Activated CD8-positive, alpha-beta T cell treated with anti-CD3 and anti-CD28 coated beads for 36 hours (primary cell): ENCODE measurements around the gene FANK1. TPM values are rescaled to one million over a fixed set of nuclear protein-coding genes. Genes with fewer than 3 reads are reported as not detected.
"Not testable (repeated sequence)": the region's sequence is repeated elsewhere in the genome, so short reads cannot be mapped to it uniquely, and the experiment has no call there.

Experiments
- ATAC-seq: fragments of 200-7000 bp; cut with Tn5 transposase; one replicate; pipeline ENCODE4 v1.10.0; 2021; ENCODE audit warnings: mild to moderate bottlenecking, moderate library complexity
- CTCF ChIA-PET: fragments of 350-600 bp; sonication (Branson Sonifier 250); formaldehyde crosslinking; loops from one replicate; lab custom pipeline; 2021; ENCODE audit warnings: antibody characterized with exemption; lab: Charles Lee
- POLR2A ChIA-PET: fragments of 350-600 bp; sonication (Branson Sonifier 250); formaldehyde crosslinking; loops from one replicate; lab custom pipeline; 2021; ENCODE audit warnings: antibody characterized with exemption; lab: Charles Lee
- DNase-seq: peaks from one replicate; pipeline ENCODE4 v3.0.0-alpha.2; 2020
- H3K27ac Mint-ChIP-seq: one replicate; pipeline ENCODE4 v1.8.0; 2021; ENCODE audit warnings: mild to moderate bottlenecking, mixed read lengths
- H3K27me3 Mint-ChIP-seq: one replicate; pipeline ENCODE4 v1.8.0; 2021; ENCODE audit warnings: mixed read lengths
- H3K36me3 Mint-ChIP-seq: one replicate; pipeline ENCODE4 v1.8.0; 2021; ENCODE audit warnings: low read depth, mixed read lengths
- H3K4me1 Mint-ChIP-seq: one replicate; pipeline ENCODE4 v1.8.0; 2021; ENCODE audit warnings: low read depth, mixed read lengths
- H3K4me3 Mint-ChIP-seq: one replicate; pipeline ENCODE4 v1.8.0; 2021; ENCODE audit warnings: mild to moderate bottlenecking, moderate library complexity, mixed read lengths
- H3K9me3 Mint-ChIP-seq: one replicate; pipeline ENCODE4 v1.8.0; 2021; ENCODE audit warnings: mixed read lengths
- intact Hi-C: fragments of 100-400 bp; cut with micrococcal nuclease; formaldehyde crosslinking; loops from one replicate; pipeline ENCODE4 v1.10.0; 2022
- total RNA-seq, 2 experiments: library from RNA; stranded (reverse); gene quantifications; one replicate each; pipeline ENCODE4 v1.2.3, GENCODE V29; 2021
- TF ChIP-seq, protein P1 (sequence below): fragments of 200-600 bp; IDR thresholded peaks from one replicate; pipeline ENCODE4 v1.8.0; 2022; ENCODE audit warnings: antibody characterized with exemption, mild to moderate bottlenecking

Gene FANK1, protein sequence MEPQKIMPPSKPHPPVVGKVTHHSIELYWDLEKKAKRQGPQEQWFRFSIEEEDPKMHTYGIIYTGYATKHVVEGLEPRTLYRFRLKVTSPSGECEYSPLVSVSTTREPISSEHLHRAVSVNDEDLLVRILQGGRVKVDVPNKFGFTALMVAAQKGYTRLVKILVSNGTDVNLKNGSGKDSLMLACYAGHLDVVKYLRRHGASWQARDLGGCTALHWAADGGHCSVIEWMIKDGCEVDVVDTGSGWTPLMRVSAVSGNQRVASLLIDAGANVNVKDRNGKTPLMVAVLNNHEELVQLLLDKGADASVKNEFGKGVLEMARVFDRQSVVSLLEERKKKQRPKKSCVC
- total RNA-seq: under 1 TPM; 0.45 to 0.58 TPM

DNA sequence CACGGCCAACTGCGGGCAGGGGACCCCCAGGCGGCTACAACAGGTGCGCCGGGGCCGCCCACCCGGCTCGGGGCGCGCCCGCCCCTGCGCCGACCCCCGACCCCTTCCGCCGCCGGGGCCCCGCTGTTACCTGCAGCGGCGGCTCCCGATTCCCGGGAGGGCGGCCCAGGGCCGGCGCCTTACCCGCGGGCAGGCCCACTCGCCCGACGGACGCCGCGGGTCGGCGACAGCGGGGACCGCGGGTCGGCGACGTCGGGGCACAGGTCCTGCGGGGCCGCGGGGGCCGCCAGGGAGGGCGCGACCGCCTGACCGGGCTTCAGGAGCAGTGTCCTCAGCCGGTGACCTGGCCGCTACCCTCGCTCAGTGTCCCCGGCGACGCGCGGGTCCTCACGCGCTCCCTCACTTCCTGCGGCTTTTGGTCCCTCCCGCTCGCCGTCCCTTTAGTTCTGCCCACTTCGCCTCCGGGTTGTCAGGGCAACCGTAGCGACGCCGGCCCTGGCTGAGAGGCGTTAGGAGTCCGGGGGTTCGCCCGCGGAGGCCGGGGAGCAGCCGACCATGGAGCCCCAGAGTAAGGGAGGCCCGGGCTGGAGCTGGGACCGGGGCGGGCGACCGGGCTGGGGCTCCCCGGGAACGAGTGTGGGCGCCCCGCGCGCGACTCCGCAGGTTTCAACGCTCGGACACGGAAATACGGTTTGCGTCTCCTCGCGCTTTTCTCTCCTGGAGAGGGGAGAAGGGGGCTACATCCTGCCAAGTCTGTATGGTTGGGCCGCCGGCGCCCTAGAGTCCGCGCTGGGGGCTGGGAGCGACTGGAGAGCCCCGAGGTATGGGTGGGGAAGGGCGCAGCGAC, at the start of gene FANK1:
Gene FANK1 (plus strand): TSS at position 477 of the 847 bp plus-strand sequence. CDS start 79 bp downstream, at position 556.
- ATAC-seq (peak; percentile 87), DNase-seq (peak; percentile 91)
- Mint-ChIP-seq H3K27ac (peak within 1 kb of the TSS; percentile 86), H3K4me3 (peak within 1 kb of the TSS; percentile 91), H3K4me1 (peaks cover 15% of the 10 kb centered on the region)
- POLR2A ChIA-PET, H3K27me3 Mint-ChIP-seq, H3K36me3 Mint-ChIP-seq, H3K9me3 Mint-ChIP-seq, intact Hi-C loops, CTCF ChIA-PET: not testable (repeated sequence)

DNA sequence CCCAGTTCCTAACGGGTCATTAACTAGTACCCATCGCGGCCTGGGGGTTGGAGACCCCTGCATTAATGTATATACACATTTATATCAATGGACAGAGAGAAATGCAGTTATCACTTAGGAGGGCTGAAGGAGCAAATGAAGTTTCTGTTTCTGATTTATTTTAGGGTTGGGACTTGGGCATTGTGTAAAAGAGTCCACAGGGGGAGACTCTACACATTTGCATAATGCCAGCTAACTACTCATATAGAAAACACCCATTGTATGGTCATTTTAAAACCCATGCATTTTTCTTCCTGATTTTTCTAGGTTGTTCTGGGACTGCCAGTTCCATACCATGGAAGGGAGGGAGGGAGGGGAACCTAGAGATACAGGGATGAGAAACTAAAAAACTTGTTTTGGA, 49.5 kb upstream of the FANK1 start:
- H3K27ac Mint-ChIP-seq: no peak overlapping the region
- H3K4me1 Mint-ChIP-seq: no peaks in the 10 kb centered on the region
- peaks cover 17% of the 10 kb centered on the region for H3K36me3 Mint-ChIP-seq
- POLR2A ChIA-PET: no interaction called here
- H3K27me3 Mint-ChIP-seq: no peaks in the 10 kb centered on the region
- intact Hi-C loops: no loop called here
- no peak for DNase-seq
- CTCF ChIA-PET: no interaction called here
- no peak for ATAC-seq
- TF ChIP-seq, protein P1, sequence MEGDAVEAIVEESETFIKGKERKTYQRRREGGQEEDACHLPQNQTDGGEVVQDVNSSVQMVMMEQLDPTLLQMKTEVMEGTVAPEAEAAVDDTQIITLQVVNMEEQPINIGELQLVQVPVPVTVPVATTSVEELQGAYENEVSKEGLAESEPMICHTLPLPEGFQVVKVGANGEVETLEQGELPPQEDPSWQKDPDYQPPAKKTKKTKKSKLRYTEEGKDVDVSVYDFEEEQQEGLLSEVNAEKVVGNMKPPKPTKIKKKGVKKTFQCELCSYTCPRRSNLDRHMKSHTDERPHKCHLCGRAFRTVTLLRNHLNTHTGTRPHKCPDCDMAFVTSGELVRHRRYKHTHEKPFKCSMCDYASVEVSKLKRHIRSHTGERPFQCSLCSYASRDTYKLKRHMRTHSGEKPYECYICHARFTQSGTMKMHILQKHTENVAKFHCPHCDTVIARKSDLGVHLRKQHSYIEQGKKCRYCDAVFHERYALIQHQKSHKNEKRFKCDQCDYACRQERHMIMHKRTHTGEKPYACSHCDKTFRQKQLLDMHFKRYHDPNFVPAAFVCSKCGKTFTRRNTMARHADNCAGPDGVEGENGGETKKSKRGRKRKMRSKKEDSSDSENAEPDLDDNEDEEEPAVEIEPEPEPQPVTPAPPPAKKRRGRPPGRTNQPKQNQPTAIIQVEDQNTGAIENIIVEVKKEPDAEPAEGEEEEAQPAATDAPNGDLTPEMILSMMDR: no peak
- H3K4me3 Mint-ChIP-seq: no peak overlapping the region
- H3K9me3 Mint-ChIP-seq: no peaks in the 10 kb centered on the region

DNA sequence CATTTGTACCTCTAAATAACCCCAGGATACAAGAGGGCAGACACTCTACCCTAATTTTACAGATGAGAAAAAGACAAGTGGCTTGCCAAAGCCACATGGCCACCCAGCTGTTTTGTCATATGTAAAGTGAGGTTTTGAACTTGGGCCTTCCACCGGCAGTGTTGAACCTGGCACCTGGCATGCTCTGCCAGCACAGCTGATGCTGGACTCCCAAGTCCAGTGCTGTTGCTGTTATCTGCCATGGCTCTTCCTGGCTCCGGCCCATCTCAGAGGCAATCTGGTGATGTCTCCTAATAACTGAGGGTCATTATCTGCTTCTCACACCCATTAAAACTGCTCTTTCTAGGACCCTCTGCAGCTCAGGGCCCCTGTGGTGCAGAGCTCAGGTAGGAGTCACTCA, 48.0 kb upstream of the FANK1 start:
- CTCF ChIA-PET: no interaction called here
- Mint-ChIP-seq H3K27me3 (no peaks in the 10 kb centered on the region), H3K9me3 (no peaks in the 10 kb centered on the region), H3K27ac (no peak overlapping the region), H3K4me3 (no peak overlapping the region), H3K4me1 (no peaks in the 10 kb centered on the region), H3K36me3 (peaks cover 26% of the 10 kb centered on the region)
- ATAC-seq (no peak), DNase-seq (no peak)
- intact Hi-C loops: no loop called here
- POLR2A ChIA-PET: no interaction called here
- TF ChIP-seq, protein P1: no peak

DNA sequence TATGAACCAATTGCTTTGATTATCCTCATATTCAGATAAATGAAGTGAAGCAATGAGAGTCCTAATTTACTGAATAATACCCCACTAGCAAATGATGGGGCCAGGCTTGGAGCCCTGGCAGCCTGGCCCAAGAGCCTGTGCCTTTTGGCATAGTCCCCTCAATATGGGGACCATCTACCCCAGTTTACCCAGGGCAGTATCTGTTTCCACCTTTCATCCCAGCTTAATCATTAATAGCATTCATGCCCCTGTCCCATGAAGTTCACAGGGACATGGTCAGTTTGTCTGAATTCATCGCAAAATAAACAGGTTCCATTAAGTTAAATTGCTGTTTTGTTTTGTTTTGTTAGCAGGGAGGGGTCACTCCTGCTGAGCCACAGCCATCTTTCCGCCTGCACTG, 47.5 kb upstream of the FANK1 start:
- no peaks in the 10 kb centered on the region for H3K4me1 Mint-ChIP-seq
- DNase-seq (no peak), ATAC-seq (no peak)
- TF ChIP-seq, protein P1: no peak
- no peaks in the 10 kb centered on the region for H3K9me3 Mint-ChIP-seq
- intact Hi-C loops: no loop called here
- no peaks in the 10 kb centered on the region for H3K27me3 Mint-ChIP-seq
- no peak overlapping the region for H3K4me3 Mint-ChIP-seq
- CTCF ChIA-PET: no interaction called here
- peaks cover 30% of the 10 kb centered on the region for H3K36me3 Mint-ChIP-seq
- H3K27ac Mint-ChIP-seq: no peak overlapping the region
- POLR2A ChIA-PET: no interaction called here

DNA sequence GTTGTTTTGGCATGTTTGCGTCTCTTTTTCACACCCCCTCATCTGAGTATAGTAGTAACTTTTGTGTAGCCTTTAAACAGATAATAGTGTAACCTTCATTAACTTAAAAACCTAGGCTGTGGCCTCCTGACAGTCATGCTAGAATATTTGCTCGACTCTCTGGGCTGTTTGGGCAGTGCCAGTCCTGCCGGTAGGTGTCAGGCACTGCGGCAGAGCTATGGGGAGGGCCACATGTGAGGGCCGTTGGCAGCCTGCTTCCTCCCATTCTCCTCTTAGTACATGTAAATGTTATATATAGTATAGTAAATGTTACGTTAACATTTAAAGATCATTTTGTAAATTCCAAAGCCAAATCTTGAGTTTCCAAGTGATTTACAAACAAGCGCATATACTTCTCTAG, 46.9 kb upstream of the FANK1 start:
- Mint-ChIP-seq H3K36me3 (peaks cover 26% of the 10 kb centered on the region), H3K9me3 (no peaks in the 10 kb centered on the region)
- POLR2A ChIA-PET: no interaction called here

More for the DNA sequence above, 46.9 kb upstream of the FANK1 start:
- H3K27me3 Mint-ChIP-seq: no peaks in the 10 kb centered on the region
- DNase-seq (no peak), ATAC-seq (no peak)
- intact Hi-C loops: no loop called here
- H3K27ac Mint-ChIP-seq: no peak overlapping the region
- H3K4me3 Mint-ChIP-seq: no peak overlapping the region
- no peaks in the 10 kb centered on the region for H3K4me1 Mint-ChIP-seq
- CTCF ChIA-PET: no interaction called here
- TF ChIP-seq, protein P1: no peak
